ENCODE results near the gene PSD. TPM values are rescaled to one million over a fixed set of nuclear protein-coding genes. Genes with fewer than 3 reads are reported as not detected.

PSD gene
- total and polyA plus RNA-seq, 11 donors, result 0.14 to 1.7 (median 0.84) TPM

GRCh38 chr10:102406815-102407214 is 11.8 kb downstream of the PSD start:
- TF ChIP-seq POLR2A (IDR thresholded peaks at IDR 0.05), result no peak
- TF ChIP-seq, protein P1, sequence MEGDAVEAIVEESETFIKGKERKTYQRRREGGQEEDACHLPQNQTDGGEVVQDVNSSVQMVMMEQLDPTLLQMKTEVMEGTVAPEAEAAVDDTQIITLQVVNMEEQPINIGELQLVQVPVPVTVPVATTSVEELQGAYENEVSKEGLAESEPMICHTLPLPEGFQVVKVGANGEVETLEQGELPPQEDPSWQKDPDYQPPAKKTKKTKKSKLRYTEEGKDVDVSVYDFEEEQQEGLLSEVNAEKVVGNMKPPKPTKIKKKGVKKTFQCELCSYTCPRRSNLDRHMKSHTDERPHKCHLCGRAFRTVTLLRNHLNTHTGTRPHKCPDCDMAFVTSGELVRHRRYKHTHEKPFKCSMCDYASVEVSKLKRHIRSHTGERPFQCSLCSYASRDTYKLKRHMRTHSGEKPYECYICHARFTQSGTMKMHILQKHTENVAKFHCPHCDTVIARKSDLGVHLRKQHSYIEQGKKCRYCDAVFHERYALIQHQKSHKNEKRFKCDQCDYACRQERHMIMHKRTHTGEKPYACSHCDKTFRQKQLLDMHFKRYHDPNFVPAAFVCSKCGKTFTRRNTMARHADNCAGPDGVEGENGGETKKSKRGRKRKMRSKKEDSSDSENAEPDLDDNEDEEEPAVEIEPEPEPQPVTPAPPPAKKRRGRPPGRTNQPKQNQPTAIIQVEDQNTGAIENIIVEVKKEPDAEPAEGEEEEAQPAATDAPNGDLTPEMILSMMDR (IDR thresholded peaks at IDR 0.05), result no peak
- H3K4me1 ChIP-seq, result peaks cover 0 to 29% (median 11%) of the 10 kb centered on the region in 12 donors
- no peak overlapping the region for H3K4me3 ChIP-seq
- H3K9me3 ChIP-seq, result no peaks in the 10 kb centered on the region
- ATAC-seq, result no peak
- intact Hi-C loops (cut with DNase I), result loop anchor here in 2 of 10 donors (5.0 kb wide), 2 partner anchors 70 to 180 kb away; partner anchors contain the start of gene ELOVL3 (in 1 of the 2)
- WGBS, 4 donors, result 90 to 96% (median 92%) methylated on average over 2 of the region's 2 CpGs
- peaks cover 17 to 45% (median 33%) of the 10 kb centered on the region in 9 donors for H3K27me3 ChIP-seq
- peak overlapping the region in 1 of 12 donors; percentile 99 for H3K27ac ChIP-seq
- peaks cover 0 to 16% (median 4%) of the 10 kb centered on the region in 9 donors for H3K36me3 ChIP-seq
- no peak for DNase-seq

DNA sequence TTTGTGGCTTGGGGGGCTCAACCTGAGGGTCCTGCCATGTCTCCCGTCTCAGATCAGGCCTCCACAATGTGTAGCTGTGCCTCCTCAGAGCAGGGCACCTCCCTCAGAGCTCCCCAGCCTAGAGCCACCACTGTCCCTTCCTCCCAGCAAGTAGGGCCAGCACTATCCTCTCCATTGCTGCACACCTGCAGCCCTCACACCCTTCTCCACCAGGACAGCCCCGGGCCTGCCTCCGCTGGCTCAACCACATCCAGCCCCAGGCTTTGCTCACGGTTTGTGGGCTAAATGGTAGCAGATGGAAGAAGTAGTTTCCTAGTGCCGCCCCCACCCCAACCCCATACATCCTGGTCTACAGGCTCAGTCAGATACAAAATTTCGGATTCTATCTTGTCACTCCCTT is 13.0 kb downstream of the PSD start:
- H3K4me3 ChIP-seq, result no peak overlapping the region
- TF ChIP-seq, protein P1 (IDR thresholded peaks at IDR 0.05), result no peak
- TF ChIP-seq POLR2A (IDR thresholded peaks at IDR 0.05), result no peak
- peak overlapping the region in 1 of 12 donors; percentile 99 for H3K27ac ChIP-seq
- intact Hi-C loops (cut with DNase I), result loop anchor here in 2 of 10 donors (5.0 kb wide), 2 partner anchors 72 to 178 kb away; partner anchors contain the start of gene ELOVL3 (in 1 of the 2)
- H3K36me3 ChIP-seq, result peaks cover 0 to 28% (median 14%) of the 10 kb centered on the region in 9 donors
- H3K4me1 ChIP-seq, result peaks cover 0 to 25% (median 11%) of the 10 kb centered on the region in 12 donors
- no peaks in the 10 kb centered on the region for H3K9me3 ChIP-seq
- DNase-seq (no peak), ATAC-seq (no peak)
- peaks cover 11 to 33% (median 22%) of the 10 kb centered on the region in 9 donors for H3K27me3 ChIP-seq
- WGBS, 4 donors, result 77 to 86% (median 81%) methylated on average over 6 of the region's 6 CpGs

- Histone ChIP-seq H3K27ac (peak overlapping the region in 1 of 12 donors; percentile 99), H3K36me3 (peaks cover 0 to 33% (median 16%) of the 10 kb centered on the region in 9 donors), H3K27me3 (peaks cover 6 to 28% (median 17%) of the 10 kb centered on the region in 9 donors), H3K9me3 (no peaks in the 10 kb centered on the region), H3K4me1 (peaks cover 0 to 22% (median 10%) of the 10 kb centered on the region in 12 donors), H3K4me3 (no peak overlapping the region)
- no peak for ATAC-seq
- TF ChIP-seq, protein P1 (IDR thresholded peaks at IDR 0.05), result no peak
- TF ChIP-seq POLR2A (IDR thresholded peaks at IDR 0.05), result no peak
- WGBS, 4 donors, result 77 to 86% (median 81%) methylated on average over 16 to 19 of the region's 19 CpGs
- intact Hi-C loops (cut with DNase I), result loop anchor here in 2 of 10 donors (5.0 kb wide), 2 partner anchors 72 to 178 kb away; partner anchors contain the start of gene ELOVL3 (in 1 of the 2)
- no peak for DNase-seq
Observed at GRCh38 chr10:102405108-102405571, 13.4 kb downstream of the PSD start.

- TF ChIP-seq, protein P1 (IDR thresholded peaks at IDR 0.05), result no peak
- no peak for TF ChIP-seq POLR2A (IDR thresholded peaks at IDR 0.05)
- peaks cover 0 to 22% (median 11%) of the 10 kb centered on the region in 12 donors for H3K4me1 ChIP-seq
- peaks cover 3 to 22% (median 12%) of the 10 kb centered on the region in 9 donors for H3K27me3 ChIP-seq
- H3K4me3 ChIP-seq, result no peak overlapping the region
- ATAC-seq (no peak), DNase-seq (peak in 1 of 5 donors; percentile 20)
- intact Hi-C loops (cut with DNase I), result loop anchor here in 3 of 10 donors (5.0 kb wide), 3 partner anchors 73 to 237 kb away; partner anchors contain the start of gene ELOVL3 (in 2 of the 3)
- H3K27ac ChIP-seq, result peak overlapping the region in 1 of 12 donors; percentile 99
- WGBS, 4 donors, result 81 to 89% (median 86%) methylated on average over 15 to 17 of the region's 17 CpGs
- no peaks in the 10 kb centered on the region for H3K9me3 ChIP-seq
- peaks cover 0 to 39% (median 16%) of the 10 kb centered on the region in 9 donors for H3K36me3 ChIP-seq
Observed at GRCh38 chr10:102404361-102405107, 14.1 kb downstream of the PSD start.
